HFF-Myc (cell line): Measurements from ENCODE around the gene FARP2.
"Not testable (repeated sequence)": the region's sequence is repeated elsewhere in the genome, so short reads cannot be mapped to it uniquely, and the experiment has no call there.

Source experiments
- DNase-seq: peaks from one replicate; pipeline ENCODE4 v3.0.0-alpha.2; 2011; ENCODE audit warnings: low read depth; ENCODE audit errors: extremely low read depth
- H3K4me3 ChIP-seq: replicated peaks from 2 replicates; pipeline ENCODE4 v1.5.1; 2011; ENCODE audit warnings: low read depth, mild to moderate bottlenecking, control low read depth, low read length
- CTCF ChIP-seq: IDR thresholded peaks from 2 replicates; pipeline ENCODE4 v1.5.1; 2012; ENCODE audit warnings: mild to moderate bottlenecking, low read depth, low read length, control low read depth; ENCODE audit errors: missing control alignments

Gene FARP2

GRCh38 chr2:241391892-241392665 lies 36.0 kb downstream of the FARP2 start:
- TF ChIP-seq CTCF = peak; percentile 56
- peak; percentile 24 for DNase-seq
- no peak overlapping the region for H3K4me3 ChIP-seq

GRCh38 chr2:241392753-241393152 lies 36.7 kb downstream of the FARP2 start:
- DNase-seq, H3K4me3 ChIP-seq: not testable (repeated sequence)

- H3K4me3 ChIP-seq = no peak overlapping the region
- TF ChIP-seq CTCF = no peak
- no peak for DNase-seq
Measured at GRCh38 chr2:241393524-241394196, 37.6 kb downstream of the FARP2 start.

- DNase-seq, H3K4me3 ChIP-seq: not testable (repeated sequence)
Measured at GRCh38 chr2:241396809-241397208, 40.7 kb downstream of the FARP2 start.

GRCh38 chr2:241399941-241400922 lies 44.1 kb downstream of the FARP2 start:
- no peak for TF ChIP-seq CTCF
- H3K4me3 ChIP-seq = no peak overlapping the region
- DNase-seq = no peak

GRCh38 chr2:241408849-241409248 lies 52.8 kb downstream of the FARP2 start:
- no peak overlapping the region for H3K4me3 ChIP-seq
- no peak for TF ChIP-seq CTCF
- no peak for DNase-seq

- no peak for TF ChIP-seq CTCF
- no peak overlapping the region for H3K4me3 ChIP-seq
- DNase-seq = no peak
Measured at GRCh38 chr2:241410739-241411176, 54.7 kb downstream of the FARP2 start.
